Fibroblast of skin of left quadriceps (primary cell): Measurements from ENCODE around the gene PRSS33.

Source experiments
- DNase-seq, 2 experiments: peaks; one replicate each; pipeline ENCODE4 v3.0.0-alpha.2; 2013; ENCODE audit warnings: low read depth in 2 of 2

Gene PRSS33

GRCh38 chr16:2763173-2763572, 24.2 kb downstream of the PRSS33 start:
- no peak for DNase-seq

- DNase-seq: no peak
Measured at GRCh38 chr16:2762711-2763110, 24.6 kb downstream of the PRSS33 start.

- DNase-seq: no peak
Measured at GRCh38 chr16:2761886-2762583, 25.3 kb downstream of the PRSS33 start.

- DNase-seq: no peak
Measured at GRCh38 chr16:2761472-2761871, 25.9 kb downstream of the PRSS33 start.

- DNase-seq: no peak
Measured at GRCh38 chr16:2757344-2757743, 30.0 kb downstream of the PRSS33 start.

GRCh38 chr16:2756288-2757015, 30.9 kb downstream of the PRSS33 start:
- DNase-seq: no peak

GRCh38 chr16:2755158-2755557, 32.2 kb downstream of the PRSS33 start:
- DNase-seq: no peak

GRCh38 chr16:2753733-2754020, 33.7 kb downstream of the PRSS33 start:
- no peak for DNase-seq

GRCh38 chr16:2752850-2753732, 34.3 kb downstream of the PRSS33 start:
- DNase-seq: peak; percentile 52 to 59

GRCh38 chr16:2752035-2752849, 35.1 kb downstream of the PRSS33 start, which contains the start of gene SRRM2:
SRRM2 (plus strand) TSS chr16:2752638; CDS start chr16:2756365, 3,727 bp downstream.
- DNase-seq: peak; percentile 93 to 94

GRCh38 chr16:2751577-2752034, 35.8 kb downstream of the PRSS33 start:
- DNase-seq: no peak

GRCh38 chr16:2749936-2750335, 37.4 kb downstream of the PRSS33 start:
- no peak for DNase-seq

- DNase-seq: no peak
Measured at GRCh38 chr16:2749476-2749875, 37.9 kb downstream of the PRSS33 start.

- no peak for DNase-seq
Measured at GRCh38 chr16:2748757-2749455, 38.5 kb downstream of the PRSS33 start.

GRCh38 chr16:2745961-2746360, 41.4 kb downstream of the PRSS33 start:
- no peak for DNase-seq

- DNase-seq: no peak
Measured at GRCh38 chr16:2745116-2745890, 42.1 kb downstream of the PRSS33 start.

GRCh38 chr16:2744711-2745110, 42.6 kb downstream of the PRSS33 start:
- DNase-seq: no peak

GRCh38 chr16:2743007-2743810, 44.2 kb downstream of the PRSS33 start:
- no peak for DNase-seq

GRCh38 chr16:2742323-2743006, 44.9 kb downstream of the PRSS33 start:
- DNase-seq: no peak
